Adrenal gland (tissue), 5 donors: ENCODE results near the gene NDUFS6.

Experiments
- POLR2A ChIP-seq, 2 donors: fragments of 450-650 bp; IDR thresholded peaks; one replicate each; pipeline ENCODE4 v1.6.1; 2017; ENCODE audit warnings: antibody characterized with exemption in 2 of 2, mild to moderate bottlenecking in 2 of 2, moderate library complexity in 1 of 2
- TF ChIP-seq, protein P1 (sequence below), 6 experiments: fragments of 450-650 bp in 4 of 6; fragments of 200-600 bp in 2 of 6; sonication (generic) in 1 of 6; IDR thresholded peaks; 1 replicate in 5 of 6; 2 replicates in 1 of 6; pipeline versions ENCODE4 v1.5.1 to v1.8.0; 2016 to 2021; ENCODE audit warnings: antibody characterized with exemption in 6 of 6, mild to moderate bottlenecking in 2 of 6, moderate library complexity in 1 of 6
- donor health status: DM: no; HTN: no; CAD: no.

- TF ChIP-seq, protein P1, sequence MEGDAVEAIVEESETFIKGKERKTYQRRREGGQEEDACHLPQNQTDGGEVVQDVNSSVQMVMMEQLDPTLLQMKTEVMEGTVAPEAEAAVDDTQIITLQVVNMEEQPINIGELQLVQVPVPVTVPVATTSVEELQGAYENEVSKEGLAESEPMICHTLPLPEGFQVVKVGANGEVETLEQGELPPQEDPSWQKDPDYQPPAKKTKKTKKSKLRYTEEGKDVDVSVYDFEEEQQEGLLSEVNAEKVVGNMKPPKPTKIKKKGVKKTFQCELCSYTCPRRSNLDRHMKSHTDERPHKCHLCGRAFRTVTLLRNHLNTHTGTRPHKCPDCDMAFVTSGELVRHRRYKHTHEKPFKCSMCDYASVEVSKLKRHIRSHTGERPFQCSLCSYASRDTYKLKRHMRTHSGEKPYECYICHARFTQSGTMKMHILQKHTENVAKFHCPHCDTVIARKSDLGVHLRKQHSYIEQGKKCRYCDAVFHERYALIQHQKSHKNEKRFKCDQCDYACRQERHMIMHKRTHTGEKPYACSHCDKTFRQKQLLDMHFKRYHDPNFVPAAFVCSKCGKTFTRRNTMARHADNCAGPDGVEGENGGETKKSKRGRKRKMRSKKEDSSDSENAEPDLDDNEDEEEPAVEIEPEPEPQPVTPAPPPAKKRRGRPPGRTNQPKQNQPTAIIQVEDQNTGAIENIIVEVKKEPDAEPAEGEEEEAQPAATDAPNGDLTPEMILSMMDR (IDR thresholded peaks at IDR 0.05), result no peak
- TF ChIP-seq POLR2A (IDR thresholded peaks at IDR 0.05), result no peak
These were observed 56.0 kb downstream of the NDUFS6 start for GRCh38 chr5:1857256-1857600.
